HG02678 (cell line): Measurements from ENCODE around the gene ENO1.
"Not testable (repeated sequence)": the region's sequence is repeated elsewhere in the genome, so short reads cannot be mapped to it uniquely, and the experiment has no call there.

ENCODE experiments used
- ATAC-seq: cut with Tn5 transposase; IDR thresholded peaks from one replicate; pipeline ENCODE4 v1.9.1; 2021; ENCODE audit warnings: mild to moderate bottlenecking, moderate library complexity; ENCODE audit not compliant: unreplicated experiment

ENO1 gene

GRCh38 chr1:8878448-8878697 is at the start of gene ENO1:
ENO1 (minus strand) TSS chr1:8878686; CDS start chr1:8874908, 3,778 bp downstream.
- no peak for ATAC-seq

GRCh38 chr1:8926707-8927694 is 48.5 kb upstream of the ENO1 start:
- no peak for ATAC-seq

GRCh38 chr1:8925960-8926359 is 47.5 kb upstream of the ENO1 start:
- no peak for ATAC-seq

- ATAC-seq: no peak
Observed at GRCh38 chr1:8925406-8925805, 46.9 kb upstream of the ENO1 start.

- ATAC-seq: no peak
Observed at GRCh38 chr1:8922962-8923361, 44.5 kb upstream of the ENO1 start.

- not testable (repeated sequence) for ATAC-seq
Observed at GRCh38 chr1:8917536-8917935, 39.0 kb upstream of the ENO1 start.

- no peak for ATAC-seq
Observed at GRCh38 chr1:8915446-8915845, 37.0 kb upstream of the ENO1 start.

GRCh38 chr1:8914466-8914865 is 36.0 kb upstream of the ENO1 start:
- no peak for ATAC-seq

GRCh38 chr1:8913457-8913856 is 35.0 kb upstream of the ENO1 start:
- no peak for ATAC-seq

- ATAC-seq: no peak
Observed at GRCh38 chr1:8911416-8912309, 33.2 kb upstream of the ENO1 start.

- ATAC-seq: no peak
Observed at GRCh38 chr1:8910914-8911313, 32.4 kb upstream of the ENO1 start.

GRCh38 chr1:8910331-8910730 is 31.8 kb upstream of the ENO1 start:
- ATAC-seq: no peak

- ATAC-seq: no peak
Observed at GRCh38 chr1:8908388-8909151, 30.1 kb upstream of the ENO1 start.

GRCh38 chr1:8905582-8906191 is 27.2 kb upstream of the ENO1 start:
- no peak for ATAC-seq

- no peak for ATAC-seq
Observed at GRCh38 chr1:8903908-8904650, 25.6 kb upstream of the ENO1 start.

GRCh38 chr1:8903410-8903809 is 24.9 kb upstream of the ENO1 start:
- no peak for ATAC-seq

- ATAC-seq: no peak
Observed at GRCh38 chr1:8902765-8903164, 24.3 kb upstream of the ENO1 start.

GRCh38 chr1:8900684-8901083 is 22.2 kb upstream of the ENO1 start:
- not testable (repeated sequence) for ATAC-seq

GRCh38 chr1:8899046-8899445 is 20.6 kb upstream of the ENO1 start:
- no peak for ATAC-seq

- ATAC-seq: not testable (repeated sequence)
Observed at GRCh38 chr1:8898418-8898817, 19.9 kb upstream of the ENO1 start.
